WTC11 (cell line): Measurements from ENCODE around the gene NANOS2. TPM values are rescaled to one million over a fixed set of nuclear protein-coding genes. Genes with fewer than 3 reads are reported as not detected.

ENCODE experiments used
- CBFB ChIP-seq: sonication (generic); formaldehyde crosslinking; IDR thresholded peaks from 2 replicates; pipeline ENCODE4 v1.8.1; 2022; ENCODE audit warnings: mild to moderate bottlenecking, low read depth, missing genetic modification reagents
- ELF4 ChIP-seq: sonication (generic); formaldehyde crosslinking; IDR thresholded peaks from 2 replicates; pipeline ENCODE4 v1.8.1; 2022; ENCODE audit warnings: low read depth, mild to moderate bottlenecking, moderate library complexity, missing genetic modification reagents
- ETV6 ChIP-seq: sonication (generic); formaldehyde crosslinking; IDR thresholded peaks from 2 replicates; pipeline ENCODE4 v1.8.1; 2022; ENCODE audit warnings: mild to moderate bottlenecking, missing genetic modification reagents
- FOXK1 ChIP-seq: sonication (generic); formaldehyde crosslinking; IDR thresholded peaks from 2 replicates; pipeline ENCODE4 v1.8.0; 2022; ENCODE audit warnings: mild to moderate bottlenecking, moderate library complexity, missing genetic modification reagents
- GTF2I ChIP-seq: fragments of 250-450 bp; sonication (Bioruptor Pico); conservative IDR thresholded peaks from 2 replicates; pipeline ENCODE4 v1.4.0; 2021; ENCODE audit warnings: mild to moderate bottlenecking
- KAT7 ChIP-seq: sonication (generic); formaldehyde crosslinking; IDR thresholded peaks from 2 replicates; pipeline ENCODE4 v1.8.1; 2023; ENCODE audit warnings: missing genetic modification reagents, mild to moderate bottlenecking, borderline replicate concordance
- NFATC4 ChIP-seq: fragments of 250-450 bp; sonication (Bioruptor Pico); IDR thresholded peaks from 2 replicates; pipeline ENCODE4 v1.9.0; 2021; ENCODE audit warnings: mild to moderate bottlenecking
- NR3C1 ChIP-seq: sonication (generic); formaldehyde crosslinking; conservative IDR thresholded peaks from 2 replicates; pipeline ENCODE4 v1.8.1; 2023; ENCODE audit warnings: low read depth, mild to moderate bottlenecking, missing genetic modification reagents
- TP53 ChIP-seq: sonication (generic); formaldehyde crosslinking; IDR thresholded peaks from 2 replicates; pipeline ENCODE4 v1.8.1; 2023; ENCODE audit warnings: mild to moderate bottlenecking, missing genetic modification reagents
- ZNF138 ChIP-seq: sonication (generic); formaldehyde crosslinking; conservative IDR thresholded peaks from 2 replicates; pipeline ENCODE4 v1.8.1; 2022; ENCODE audit warnings: mild to moderate bottlenecking, moderate library complexity, missing genetic modification reagents
- ZNF317 ChIP-seq: sonication (generic); formaldehyde crosslinking; IDR thresholded peaks from 2 replicates; pipeline ENCODE4 v1.8.1; 2023; ENCODE audit warnings: low read depth, mild to moderate bottlenecking, moderate library complexity, missing genetic modification reagents, borderline replicate concordance
- ZNF396 ChIP-seq: fragments of 250-450 bp; sonication (Bioruptor Pico); IDR thresholded peaks from 2 replicates; pipeline ENCODE4 v1.8.0; 2021; ENCODE audit warnings: mild to moderate bottlenecking, moderate library complexity, borderline replicate concordance
- ZNF671 ChIP-seq: fragments of 250-450 bp; sonication (Bioruptor Pico); IDR thresholded peaks from 2 replicates; pipeline ENCODE4 v1.8.0; 2021; ENCODE audit warnings: mild to moderate bottlenecking
- total RNA-seq: library from RNA; stranded (reverse); gene quantifications from 3 replicates; pipeline ENCODE4 v1.2.3, GENCODE V29; 2021
- TF ChIP-seq, protein P1 (sequence below): fragments of 250-450 bp; sonication (Bioruptor Pico); conservative IDR thresholded peaks from 2 replicates; pipeline ENCODE4 v1.9.0; 2021; ENCODE audit warnings: mild to moderate bottlenecking
- TF ChIP-seq, protein P2 (sequence below): fragments of 250-450 bp; sonication (Bioruptor Pico); IDR thresholded peaks from 2 replicates; pipeline ENCODE4 v2.1.2; 2022; ENCODE audit warnings: mild to moderate bottlenecking, moderate library complexity
- TF ChIP-seq, protein P3 (sequence below): fragments of 250-450 bp; sonication (Bioruptor Pico); IDR thresholded peaks from 2 replicates; pipeline ENCODE4 v1.9.0; 2021; ENCODE audit warnings: mild to moderate bottlenecking, borderline replicate concordance
- TF ChIP-seq, protein P4 (sequence below): sonication (generic); formaldehyde crosslinking; IDR thresholded peaks from 2 replicates; pipeline ENCODE4 v1.8.1; 2022; ENCODE audit warnings: low read depth, mild to moderate bottlenecking, moderate library complexity, missing genetic modification reagents, borderline replicate concordance
- TF ChIP-seq, protein P5 (sequence below): fragments of 250-450 bp; sonication (Bioruptor Pico); IDR thresholded peaks from 2 replicates; pipeline ENCODE4 v1.8.0; 2021; ENCODE audit warnings: mild to moderate bottlenecking
- TF ChIP-seq, protein P6 (sequence below): sonication (generic); formaldehyde crosslinking; IDR thresholded peaks from 2 replicates; pipeline ENCODE4 v1.8.0; 2022; ENCODE audit warnings: missing genetic modification reagents
- TF ChIP-seq, protein P7 (sequence below): fragments of 250-450 bp; sonication (Bioruptor Pico); IDR thresholded peaks from 2 replicates; pipeline ENCODE4 v1.9.0; 2021; ENCODE audit warnings: mild to moderate bottlenecking

The NANOS2 gene
- total RNA-seq, 1 experiment from 2014 or later, result 0.13 TPM

DNA sequence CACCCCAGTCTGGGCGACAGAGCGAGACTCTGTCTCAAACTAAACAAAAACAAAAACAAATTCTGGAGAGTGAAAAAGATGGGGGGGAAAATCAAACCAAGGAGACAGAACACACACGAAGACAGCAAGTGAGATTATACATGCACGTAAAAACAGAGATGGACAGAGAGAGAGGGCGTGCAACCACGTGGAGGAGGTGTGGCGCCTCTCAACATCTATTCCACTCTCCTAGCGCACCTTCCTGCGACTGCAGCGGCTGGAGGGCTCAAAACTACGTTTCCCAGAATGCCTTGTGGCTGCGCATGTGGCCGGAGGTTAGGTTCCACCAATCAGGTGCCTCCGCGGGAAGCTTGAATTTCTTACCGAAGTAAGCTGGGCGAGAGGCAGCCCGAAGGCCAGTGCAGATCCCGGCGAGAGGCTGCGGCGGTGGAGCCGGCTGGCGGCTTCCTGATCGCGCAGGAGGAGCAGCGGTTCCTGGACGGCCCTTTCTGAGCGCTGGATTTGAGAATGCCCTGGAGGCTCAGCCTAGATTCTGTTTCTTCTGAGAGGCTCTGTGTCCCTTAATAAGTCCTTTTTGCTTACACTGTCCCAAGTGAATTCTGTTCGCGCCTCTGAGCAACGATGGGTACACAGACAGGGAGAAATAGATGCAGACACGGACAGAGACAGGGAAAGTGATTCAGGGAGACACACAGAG, 13.1 kb upstream of the NANOS2 start (continued):
- TF ChIP-seq, protein P1, sequence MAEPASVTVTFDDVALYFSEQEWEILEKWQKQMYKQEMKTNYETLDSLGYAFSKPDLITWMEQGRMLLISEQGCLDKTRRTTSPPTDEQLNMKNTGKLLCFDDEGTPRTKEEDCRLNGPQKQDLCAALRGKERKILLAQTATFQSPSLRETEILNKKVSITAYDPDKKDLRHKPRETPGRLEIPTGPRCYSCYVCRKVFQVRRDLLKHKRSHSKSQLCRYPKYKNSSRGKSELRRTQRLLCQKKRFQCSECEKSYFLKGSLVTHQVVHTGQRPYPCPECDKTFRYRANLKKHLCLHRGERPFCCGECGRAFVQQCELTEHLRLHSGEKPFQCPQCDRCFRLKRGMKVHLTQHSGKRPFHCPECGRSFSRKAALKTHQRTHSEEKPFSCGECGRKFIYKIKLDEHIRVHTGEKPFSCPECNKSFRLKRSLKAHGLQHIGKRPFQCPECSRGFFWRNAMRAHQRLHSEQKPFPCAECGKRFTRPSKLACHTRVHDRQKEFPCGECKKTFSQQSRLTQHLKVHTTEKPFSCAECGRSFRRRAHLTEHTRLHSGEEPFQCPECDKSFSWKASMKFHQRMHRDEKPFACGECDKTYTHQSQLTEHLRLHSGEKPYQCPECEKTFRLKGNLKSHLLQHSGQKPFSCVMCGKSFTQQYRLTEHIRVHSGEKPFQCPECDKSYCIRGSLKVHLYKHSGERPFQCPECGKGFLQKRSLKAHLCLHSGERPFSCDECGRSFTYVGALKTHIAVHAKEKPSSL (CRISPR knock-in tag), result no peak
- no peak for TF ChIP-seq CBFB (CRISPR knock-in tag)
- peak; percentile 46; the same call in 1 of the 2 replicates for TF ChIP-seq FOXK1 (CRISPR knock-in tag)
- no peak for TF ChIP-seq ZNF138 (CRISPR knock-in tag)
- TF ChIP-seq ZNF317, result no peak
- TF ChIP-seq NFATC4 (CRISPR knock-in tag), result no peak
- TF ChIP-seq, protein P2, sequence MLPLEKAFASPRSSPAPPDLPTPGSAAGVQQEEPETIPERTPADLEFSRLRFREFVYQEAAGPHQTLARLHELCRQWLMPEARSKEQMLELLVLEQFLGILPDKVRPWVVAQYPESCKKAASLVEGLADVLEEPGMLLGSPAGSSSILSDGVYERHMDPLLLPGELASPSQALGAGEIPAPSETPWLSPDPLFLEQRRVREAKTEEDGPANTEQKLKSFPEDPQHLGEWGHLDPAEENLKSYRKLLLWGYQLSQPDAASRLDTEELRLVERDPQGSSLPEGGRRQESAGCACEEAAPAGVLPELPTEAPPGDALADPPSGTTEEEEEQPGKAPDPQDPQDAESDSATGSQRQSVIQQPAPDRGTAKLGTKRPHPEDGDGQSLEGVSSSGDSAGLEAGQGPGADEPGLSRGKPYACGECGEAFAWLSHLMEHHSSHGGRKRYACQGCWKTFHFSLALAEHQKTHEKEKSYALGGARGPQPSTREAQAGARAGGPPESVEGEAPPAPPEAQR (CRISPR knock-in tag), result no peak
- no peak; the same call in 1 of the 2 replicates for TF ChIP-seq ETV6 (CRISPR knock-in tag)
- no peak for TF ChIP-seq GTF2I (CRISPR knock-in tag)
- TF ChIP-seq, protein P3, sequence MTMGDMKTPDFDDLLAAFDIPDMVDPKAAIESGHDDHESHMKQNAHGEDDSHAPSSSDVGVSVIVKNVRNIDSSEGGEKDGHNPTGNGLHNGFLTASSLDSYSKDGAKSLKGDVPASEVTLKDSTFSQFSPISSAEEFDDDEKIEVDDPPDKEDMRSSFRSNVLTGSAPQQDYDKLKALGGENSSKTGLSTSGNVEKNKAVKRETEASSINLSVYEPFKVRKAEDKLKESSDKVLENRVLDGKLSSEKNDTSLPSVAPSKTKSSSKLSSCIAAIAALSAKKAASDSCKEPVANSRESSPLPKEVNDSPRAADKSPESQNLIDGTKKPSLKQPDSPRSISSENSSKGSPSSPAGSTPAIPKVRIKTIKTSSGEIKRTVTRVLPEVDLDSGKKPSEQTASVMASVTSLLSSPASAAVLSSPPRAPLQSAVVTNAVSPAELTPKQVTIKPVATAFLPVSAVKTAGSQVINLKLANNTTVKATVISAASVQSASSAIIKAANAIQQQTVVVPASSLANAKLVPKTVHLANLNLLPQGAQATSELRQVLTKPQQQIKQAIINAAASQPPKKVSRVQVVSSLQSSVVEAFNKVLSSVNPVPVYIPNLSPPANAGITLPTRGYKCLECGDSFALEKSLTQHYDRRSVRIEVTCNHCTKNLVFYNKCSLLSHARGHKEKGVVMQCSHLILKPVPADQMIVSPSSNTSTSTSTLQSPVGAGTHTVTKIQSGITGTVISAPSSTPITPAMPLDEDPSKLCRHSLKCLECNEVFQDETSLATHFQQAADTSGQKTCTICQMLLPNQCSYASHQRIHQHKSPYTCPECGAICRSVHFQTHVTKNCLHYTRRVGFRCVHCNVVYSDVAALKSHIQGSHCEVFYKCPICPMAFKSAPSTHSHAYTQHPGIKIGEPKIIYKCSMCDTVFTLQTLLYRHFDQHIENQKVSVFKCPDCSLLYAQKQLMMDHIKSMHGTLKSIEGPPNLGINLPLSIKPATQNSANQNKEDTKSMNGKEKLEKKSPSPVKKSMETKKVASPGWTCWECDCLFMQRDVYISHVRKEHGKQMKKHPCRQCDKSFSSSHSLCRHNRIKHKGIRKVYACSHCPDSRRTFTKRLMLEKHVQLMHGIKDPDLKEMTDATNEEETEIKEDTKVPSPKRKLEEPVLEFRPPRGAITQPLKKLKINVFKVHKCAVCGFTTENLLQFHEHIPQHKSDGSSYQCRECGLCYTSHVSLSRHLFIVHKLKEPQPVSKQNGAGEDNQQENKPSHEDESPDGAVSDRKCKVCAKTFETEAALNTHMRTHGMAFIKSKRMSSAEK (CRISPR knock-in tag), result no peak
- TF ChIP-seq, protein P4, sequence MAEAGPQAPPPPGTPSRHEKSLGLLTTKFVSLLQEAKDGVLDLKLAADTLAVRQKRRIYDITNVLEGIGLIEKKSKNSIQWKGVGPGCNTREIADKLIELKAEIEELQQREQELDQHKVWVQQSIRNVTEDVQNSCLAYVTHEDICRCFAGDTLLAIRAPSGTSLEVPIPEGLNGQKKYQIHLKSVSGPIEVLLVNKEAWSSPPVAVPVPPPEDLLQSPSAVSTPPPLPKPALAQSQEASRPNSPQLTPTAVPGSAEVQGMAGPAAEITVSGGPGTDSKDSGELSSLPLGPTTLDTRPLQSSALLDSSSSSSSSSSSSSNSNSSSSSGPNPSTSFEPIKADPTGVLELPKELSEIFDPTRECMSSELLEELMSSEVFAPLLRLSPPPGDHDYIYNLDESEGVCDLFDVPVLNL (CRISPR knock-in tag), result peak; percentile 100
- no peak for TF ChIP-seq ELF4 (CRISPR knock-in tag)
- TF ChIP-seq TP53 (CRISPR knock-in tag), result no peak
- no peak for TF ChIP-seq NR3C1 (CRISPR knock-in tag)
- TF ChIP-seq, protein P5, sequence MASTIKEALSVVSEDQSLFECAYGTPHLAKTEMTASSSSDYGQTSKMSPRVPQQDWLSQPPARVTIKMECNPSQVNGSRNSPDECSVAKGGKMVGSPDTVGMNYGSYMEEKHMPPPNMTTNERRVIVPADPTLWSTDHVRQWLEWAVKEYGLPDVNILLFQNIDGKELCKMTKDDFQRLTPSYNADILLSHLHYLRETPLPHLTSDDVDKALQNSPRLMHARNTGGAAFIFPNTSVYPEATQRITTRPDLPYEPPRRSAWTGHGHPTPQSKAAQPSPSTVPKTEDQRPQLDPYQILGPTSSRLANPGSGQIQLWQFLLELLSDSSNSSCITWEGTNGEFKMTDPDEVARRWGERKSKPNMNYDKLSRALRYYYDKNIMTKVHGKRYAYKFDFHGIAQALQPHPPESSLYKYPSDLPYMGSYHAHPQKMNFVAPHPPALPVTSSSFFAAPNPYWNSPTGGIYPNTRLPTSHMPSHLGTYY, result no peak
- TF ChIP-seq, protein P6, sequence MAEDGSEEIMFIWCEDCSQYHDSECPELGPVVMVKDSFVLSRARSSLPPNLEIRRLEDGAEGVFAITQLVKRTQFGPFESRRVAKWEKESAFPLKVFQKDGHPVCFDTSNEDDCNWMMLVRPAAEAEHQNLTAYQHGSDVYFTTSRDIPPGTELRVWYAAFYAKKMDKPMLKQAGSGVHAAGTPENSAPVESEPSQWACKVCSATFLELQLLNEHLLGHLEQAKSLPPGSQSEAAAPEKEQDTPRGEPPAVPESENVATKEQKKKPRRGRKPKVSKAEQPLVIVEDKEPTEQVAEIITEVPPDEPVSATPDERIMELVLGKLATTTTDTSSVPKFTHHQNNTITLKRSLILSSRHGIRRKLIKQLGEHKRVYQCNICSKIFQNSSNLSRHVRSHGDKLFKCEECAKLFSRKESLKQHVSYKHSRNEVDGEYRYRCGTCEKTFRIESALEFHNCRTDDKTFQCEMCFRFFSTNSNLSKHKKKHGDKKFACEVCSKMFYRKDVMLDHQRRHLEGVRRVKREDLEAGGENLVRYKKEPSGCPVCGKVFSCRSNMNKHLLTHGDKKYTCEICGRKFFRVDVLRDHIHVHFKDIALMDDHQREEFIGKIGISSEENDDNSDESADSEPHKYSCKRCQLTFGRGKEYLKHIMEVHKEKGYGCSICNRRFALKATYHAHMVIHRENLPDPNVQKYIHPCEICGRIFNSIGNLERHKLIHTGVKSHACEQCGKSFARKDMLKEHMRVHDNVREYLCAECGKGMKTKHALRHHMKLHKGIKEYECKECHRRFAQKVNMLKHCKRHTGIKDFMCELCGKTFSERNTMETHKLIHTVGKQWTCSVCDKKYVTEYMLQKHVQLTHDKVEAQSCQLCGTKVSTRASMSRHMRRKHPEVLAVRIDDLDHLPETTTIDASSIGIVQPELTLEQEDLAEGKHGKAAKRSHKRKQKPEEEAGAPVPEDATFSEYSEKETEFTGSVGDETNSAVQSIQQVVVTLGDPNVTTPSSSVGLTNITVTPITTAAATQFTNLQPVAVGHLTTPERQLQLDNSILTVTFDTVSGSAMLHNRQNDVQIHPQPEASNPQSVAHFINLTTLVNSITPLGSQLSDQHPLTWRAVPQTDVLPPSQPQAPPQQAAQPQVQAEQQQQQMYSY (CRISPR knock-in tag), result peak; percentile 44; the same call in 1 of the 2 replicates
- no peak for TF ChIP-seq KAT7 (CRISPR knock-in tag)
- TF ChIP-seq ZNF671 (CRISPR knock-in tag), result no peak
- TF ChIP-seq, protein P7, sequence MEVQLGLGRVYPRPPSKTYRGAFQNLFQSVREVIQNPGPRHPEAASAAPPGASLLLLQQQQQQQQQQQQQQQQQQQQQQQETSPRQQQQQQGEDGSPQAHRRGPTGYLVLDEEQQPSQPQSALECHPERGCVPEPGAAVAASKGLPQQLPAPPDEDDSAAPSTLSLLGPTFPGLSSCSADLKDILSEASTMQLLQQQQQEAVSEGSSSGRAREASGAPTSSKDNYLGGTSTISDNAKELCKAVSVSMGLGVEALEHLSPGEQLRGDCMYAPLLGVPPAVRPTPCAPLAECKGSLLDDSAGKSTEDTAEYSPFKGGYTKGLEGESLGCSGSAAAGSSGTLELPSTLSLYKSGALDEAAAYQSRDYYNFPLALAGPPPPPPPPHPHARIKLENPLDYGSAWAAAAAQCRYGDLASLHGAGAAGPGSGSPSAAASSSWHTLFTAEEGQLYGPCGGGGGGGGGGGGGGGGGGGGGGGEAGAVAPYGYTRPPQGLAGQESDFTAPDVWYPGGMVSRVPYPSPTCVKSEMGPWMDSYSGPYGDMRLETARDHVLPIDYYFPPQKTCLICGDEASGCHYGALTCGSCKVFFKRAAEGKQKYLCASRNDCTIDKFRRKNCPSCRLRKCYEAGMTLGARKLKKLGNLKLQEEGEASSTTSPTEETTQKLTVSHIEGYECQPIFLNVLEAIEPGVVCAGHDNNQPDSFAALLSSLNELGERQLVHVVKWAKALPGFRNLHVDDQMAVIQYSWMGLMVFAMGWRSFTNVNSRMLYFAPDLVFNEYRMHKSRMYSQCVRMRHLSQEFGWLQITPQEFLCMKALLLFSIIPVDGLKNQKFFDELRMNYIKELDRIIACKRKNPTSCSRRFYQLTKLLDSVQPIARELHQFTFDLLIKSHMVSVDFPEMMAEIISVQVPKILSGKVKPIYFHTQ (CRISPR knock-in tag), result no peak
- no peak for TF ChIP-seq ZNF396 (CRISPR knock-in tag)
